ENCODE results near the gene CDK2.

Gene CDK2

DNA sequence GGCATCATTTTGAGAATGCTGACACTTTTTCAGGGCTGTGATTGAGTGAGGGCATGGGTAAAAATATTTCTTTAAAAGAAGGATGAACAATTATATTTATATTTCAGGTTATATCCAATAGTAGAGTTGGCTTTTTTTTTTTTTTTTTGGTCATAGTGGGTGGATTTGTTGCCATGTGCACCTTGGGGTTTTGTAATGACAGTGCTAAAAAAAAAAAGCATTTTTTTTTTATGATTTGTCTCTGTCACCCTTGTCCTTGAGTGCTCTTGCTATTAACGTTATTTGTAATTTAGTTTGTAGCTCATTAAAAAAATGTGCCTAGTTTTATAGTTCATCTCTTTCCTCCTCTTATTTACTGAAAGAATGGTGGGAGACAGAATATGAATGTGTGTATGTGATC, 5.8 kb downstream of the CDK2 start:
- Histone ChIP-seq H3K4me2 (ENCODE audit: insufficient read depth, low read length) (peak overlapping the region; percentile 66), H3K9me3 (ENCODE audit: insufficient read depth, low read length, severe bottlenecking) (no peaks in the 10 kb centered on the region), H2AFZ (ENCODE audit: low read depth, low read length) (no peak overlapping the region), H3K27me3 (ENCODE audit: insufficient read depth, low read length, poor library complexity) (no peaks in the 10 kb centered on the region), H3K9ac (ENCODE audit: low read depth, low read length) (peak overlapping the region; percentile 59), H3K79me2 (ENCODE audit: insufficient read depth, low read length) (peaks cover 65% of the 10 kb centered on the region), H3K27ac (ENCODE audit: low read length) (peak overlapping the region; percentile 74), H3K4me3 (ENCODE audit: low read depth in 1 of 2, low read length in 2 of 2) (peak overlapping the region in 1 of 2 experiments; percentile 64; a peak in 3 of 4 replicates), H3K4me1 (ENCODE audit: insufficient read depth, low read length) (peaks cover 74% of the 10 kb centered on the region), H4K20me1 (ENCODE audit: insufficient read depth, low read length) (0 out of 2 replicates have a peak, but pooled peaks cover 2% of the 10 kb centered on the region), H3K36me3 (ENCODE audit: insufficient read depth, low read length) (peaks cover 57% of the 10 kb centered on the region)
- TF ChIP-seq CTCF (IDR thresholded peaks at IDR 0.05; ENCODE audit: borderline replicate concordance, extremely low read depth, low read length, poor library complexity, severe bottlenecking): no peak
- TF ChIP-seq EZH2 (IDR thresholded peaks at IDR 0.05; ENCODE audit: borderline replicate concordance, low read depth, low read length, severe bottlenecking): no peak
- DNase-seq (no peak), ATAC-seq (ENCODE audit: insufficient read depth, low read depth) (no peak)

- peak overlapping the region; percentile 59 for H3K9ac ChIP-seq (ENCODE audit: low read depth, low read length)
- no peaks in the 10 kb centered on the region for H3K27me3 ChIP-seq (ENCODE audit: insufficient read depth, low read length, poor library complexity)
- H3K27ac ChIP-seq (ENCODE audit: low read length): peak overlapping the region; percentile 74
- peaks cover 65% of the 10 kb centered on the region for H3K79me2 ChIP-seq (ENCODE audit: insufficient read depth, low read length)
- TF ChIP-seq EZH2 (IDR thresholded peaks at IDR 0.05; ENCODE audit: borderline replicate concordance, low read depth, low read length, severe bottlenecking) (no peak), CTCF (IDR thresholded peaks at IDR 0.05; ENCODE audit: borderline replicate concordance, extremely low read depth, low read length, poor library complexity, severe bottlenecking) (no peak)
- peak overlapping the region; percentile 66 for H3K4me2 ChIP-seq (ENCODE audit: insufficient read depth, low read length)
- H2AFZ ChIP-seq (ENCODE audit: low read depth, low read length): peak overlapping the region; percentile 71
- peaks cover 68% of the 10 kb centered on the region for H3K4me1 ChIP-seq (ENCODE audit: insufficient read depth, low read length)
- no peaks in the 10 kb centered on the region for H3K9me3 ChIP-seq (ENCODE audit: insufficient read depth, low read length, severe bottlenecking)
- DNase-seq: no peak
- 0 out of 2 replicates have a peak, but pooled peaks cover 2% of the 10 kb centered on the region for H4K20me1 ChIP-seq (ENCODE audit: insufficient read depth, low read length)
- ATAC-seq (ENCODE audit: insufficient read depth, low read depth): no peak
- peak overlapping the region; percentile 39 to 64; a peak in 3 of 4 replicates for H3K4me3 ChIP-seq (ENCODE audit: low read depth in 1 of 2, low read length in 2 of 2)
- H3K36me3 ChIP-seq (ENCODE audit: insufficient read depth, low read length): peaks cover 55% of the 10 kb centered on the region
Measured at GRCh38 chr12:55972911-55973598, 6.4 kb downstream of the CDK2 start.

GRCh38 chr12:55973599-55974307, 7.1 kb downstream of the CDK2 start, which contains the start of gene RAB5B:
Gene RAB5B (plus strand): TSS chr12:55974078. CDS start chr12:55986961, 12,883 bp downstream.
- Histone ChIP-seq H4K20me1 (ENCODE audit: insufficient read depth, low read length) (0 out of 2 replicates have a peak, but pooled peaks cover 2% of the 10 kb centered on the region), H3K36me3 (ENCODE audit: insufficient read depth, low read length) (peaks cover 48% of the 10 kb centered on the region), H3K27me3 (ENCODE audit: insufficient read depth, low read length, poor library complexity) (no peaks in the 10 kb centered on the region), H3K4me3 (ENCODE audit: low read depth in 1 of 2, low read length in 2 of 2) (peak within 1 kb of the TSS; percentile 86 to 93), H3K9ac (ENCODE audit: low read depth, low read length) (peak within 1 kb of the TSS; percentile 89), H2AFZ (ENCODE audit: low read depth, low read length) (peak within 1 kb of the TSS; percentile 78), H3K79me2 (ENCODE audit: insufficient read depth, low read length) (peaks cover 63% of the 10 kb centered on the region), H3K4me1 (ENCODE audit: insufficient read depth, low read length) (peaks cover 61% of the 10 kb centered on the region), H3K4me2 (ENCODE audit: insufficient read depth, low read length) (peak within 1 kb of the TSS; percentile 72), H3K27ac (ENCODE audit: low read length) (peak within 1 kb of the TSS; percentile 78), H3K9me3 (ENCODE audit: insufficient read depth, low read length, severe bottlenecking) (no peaks in the 10 kb centered on the region)
- DNase-seq: peak; percentile 100
- peak; percentile 91 for ATAC-seq (ENCODE audit: insufficient read depth, low read depth)
- TF ChIP-seq EZH2 (IDR thresholded peaks at IDR 0.05; ENCODE audit: borderline replicate concordance, low read depth, low read length, severe bottlenecking): no peak
- TF ChIP-seq CTCF (IDR thresholded peaks at IDR 0.05; ENCODE audit: borderline replicate concordance, extremely low read depth, low read length, poor library complexity, severe bottlenecking): no peak

Data from DND-41 (cell line).